Fibroblast of skin of left biceps (primary cell): ENCODE results near the gene RRP1B.
"Not testable (repeated sequence)": the region's sequence is repeated elsewhere in the genome, so short reads cannot be mapped to it uniquely, and the experiment has no call there.

Experiments
- DNase-seq, 2 experiments: peaks; one replicate each; pipeline ENCODE4 v3.0.0-alpha.2; 2013; ENCODE audit warnings: low read depth in 2 of 2

The RRP1B gene

DNA sequence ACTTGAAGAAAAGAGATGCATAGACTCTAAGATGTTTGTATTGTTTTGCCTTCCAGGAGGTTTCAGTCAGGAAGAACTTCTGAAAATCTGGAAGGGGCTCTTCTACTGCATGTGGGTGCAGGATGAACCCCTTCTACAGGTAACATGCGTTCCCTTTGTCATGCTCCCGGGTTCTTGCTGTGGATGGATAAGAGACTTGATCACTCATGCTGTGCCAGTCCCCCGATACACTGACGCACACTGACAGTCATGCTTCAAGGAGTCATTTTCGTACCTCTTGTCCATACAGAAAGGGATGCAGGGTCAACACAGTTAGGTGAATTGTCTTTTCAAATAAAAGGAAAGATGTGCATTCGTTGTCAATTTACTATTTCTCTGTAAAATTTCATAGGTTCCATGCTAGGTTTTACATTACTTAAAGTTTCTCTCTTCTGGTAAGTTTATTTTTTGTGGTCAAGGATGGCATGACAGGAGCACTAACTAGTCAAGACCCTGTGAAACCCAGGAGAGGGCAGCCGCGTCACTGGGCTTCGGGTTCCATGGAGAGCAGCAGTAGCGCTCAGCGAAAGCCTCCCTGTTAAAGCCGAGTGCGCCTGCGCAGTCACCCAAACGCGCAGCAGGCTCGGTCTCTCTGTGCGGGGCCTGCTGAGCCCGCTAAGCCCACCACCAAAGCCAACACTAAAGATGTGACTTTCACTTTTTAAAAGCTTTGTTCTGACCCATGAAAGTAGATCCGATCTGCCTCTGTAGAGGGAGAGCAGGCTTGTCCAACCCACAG lies 10.7 kb downstream of the RRP1B start:
- DNase-seq: no peak

DNA sequence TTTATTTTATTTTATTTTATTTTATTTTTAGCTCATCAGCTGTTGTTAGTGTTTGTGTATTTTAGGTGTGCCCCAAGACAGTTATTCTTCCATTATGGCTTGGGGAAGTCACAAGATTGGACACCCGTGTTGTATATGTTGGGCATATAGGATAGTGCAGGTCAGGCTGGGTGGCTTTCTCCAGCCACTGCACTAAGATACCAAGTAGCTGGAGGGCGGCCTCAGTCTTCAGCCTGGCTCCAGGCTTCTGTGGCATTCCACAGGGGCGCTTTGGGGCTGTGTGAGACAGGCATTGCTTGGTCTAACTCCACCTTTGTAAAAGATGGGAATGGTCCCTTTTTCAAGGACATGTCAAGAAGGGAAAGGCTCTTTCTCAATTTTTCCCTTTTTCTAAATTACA lies 16.5 kb downstream of the RRP1B start:
- no peak for DNase-seq

DNA sequence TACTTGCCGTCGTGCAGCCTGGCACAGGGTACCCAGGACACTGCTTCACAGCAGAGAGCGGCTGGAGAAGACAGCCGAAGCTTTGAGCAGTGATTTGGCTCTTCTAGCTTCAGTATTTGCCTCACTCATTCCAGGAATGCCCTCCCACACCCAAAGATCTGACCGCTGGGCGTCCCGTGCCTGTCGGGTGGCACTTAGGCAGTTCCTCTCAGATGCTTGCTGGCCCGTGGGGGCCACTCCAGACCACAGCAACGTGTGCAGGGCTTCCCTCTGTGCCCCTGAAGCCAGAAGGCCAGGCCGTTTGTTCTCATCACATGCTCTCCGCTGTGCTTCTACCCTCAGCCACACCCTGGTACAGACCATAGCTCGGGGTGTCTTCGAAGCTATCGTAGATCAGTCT lies 17.0 kb downstream of the RRP1B start:
- DNase-seq: no peak

DNA sequence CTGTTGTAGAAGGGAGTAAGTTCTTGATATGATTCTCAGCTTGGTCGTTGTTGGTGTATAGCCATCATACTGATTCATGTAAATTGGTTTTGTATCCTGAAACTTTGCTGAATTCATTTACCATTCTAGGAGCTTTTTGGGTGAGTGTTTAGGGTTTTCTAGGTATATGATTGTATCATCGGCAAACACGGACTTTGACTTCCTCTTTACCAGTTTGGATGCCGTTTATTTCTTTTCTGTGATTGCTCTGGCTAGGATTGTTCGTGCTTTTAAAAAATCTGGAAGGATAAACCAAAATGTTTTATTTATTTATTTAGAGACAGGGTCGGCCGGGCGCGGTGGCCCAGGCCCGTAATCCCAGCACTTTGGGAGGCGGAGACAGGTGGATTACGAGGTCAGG lies 20.6 kb downstream of the RRP1B start:
- no peak for DNase-seq

DNA sequence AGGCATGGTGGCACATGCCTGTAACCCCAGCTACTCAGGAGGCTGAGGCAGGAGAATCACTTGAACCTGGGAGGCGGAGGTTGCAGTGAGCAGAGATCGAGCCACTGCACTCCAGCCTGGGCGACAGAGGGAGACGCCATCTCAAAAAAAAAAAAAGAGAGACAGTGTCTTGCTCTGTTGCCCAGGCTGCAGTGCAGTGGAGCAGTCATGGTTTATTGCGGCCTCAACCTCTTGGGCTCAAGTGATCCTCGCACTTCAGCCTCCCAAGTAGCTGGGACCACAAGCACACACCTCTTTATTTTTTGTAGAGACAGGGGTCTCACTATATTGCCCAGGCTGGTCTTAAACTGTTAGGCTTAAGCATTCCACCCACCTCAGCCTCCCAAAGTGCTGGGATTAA lies 21.1 kb downstream of the RRP1B start:
- not testable (repeated sequence) for DNase-seq

DNA sequence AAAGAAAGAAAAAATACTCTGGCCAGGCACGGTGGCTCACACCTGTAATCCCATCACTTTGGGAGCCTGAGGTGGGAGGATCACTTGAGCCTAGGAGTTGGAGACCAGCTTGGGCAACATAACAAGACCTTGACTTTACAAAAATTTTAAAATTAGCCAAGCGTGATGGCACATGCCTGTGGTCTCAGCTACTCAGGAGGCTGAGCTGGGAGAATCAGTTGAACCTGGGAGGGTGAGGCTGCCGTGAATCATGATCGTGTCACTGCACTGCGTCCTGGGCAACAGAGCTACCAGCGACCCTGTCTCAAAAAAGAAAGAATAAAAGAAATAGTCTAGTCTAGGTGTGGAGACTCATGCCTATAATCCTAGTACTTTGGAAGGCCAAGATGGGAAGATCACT lies 22.3 kb downstream of the RRP1B start:
- no peak for DNase-seq

DNA sequence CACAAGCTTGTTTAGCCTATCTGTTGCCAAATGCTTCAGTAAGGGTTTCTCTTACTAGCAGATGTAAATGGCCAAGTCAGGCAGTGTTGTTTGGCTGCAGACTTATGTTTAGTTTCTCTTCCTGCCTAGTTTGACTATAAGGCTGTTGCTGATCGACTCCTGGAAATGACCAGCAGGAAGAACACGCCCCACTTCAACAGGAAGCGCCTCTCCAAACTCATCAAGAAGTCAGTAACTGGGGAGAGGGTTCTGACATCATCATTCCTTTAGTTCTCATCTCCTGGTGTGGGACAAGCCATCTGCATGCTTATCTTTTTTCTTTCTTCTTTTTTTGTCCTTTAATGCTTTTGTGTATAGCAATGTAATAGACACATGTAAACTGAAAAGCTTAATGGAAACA lies 25.1 kb downstream of the RRP1B start:
- no peak for DNase-seq

DNA sequence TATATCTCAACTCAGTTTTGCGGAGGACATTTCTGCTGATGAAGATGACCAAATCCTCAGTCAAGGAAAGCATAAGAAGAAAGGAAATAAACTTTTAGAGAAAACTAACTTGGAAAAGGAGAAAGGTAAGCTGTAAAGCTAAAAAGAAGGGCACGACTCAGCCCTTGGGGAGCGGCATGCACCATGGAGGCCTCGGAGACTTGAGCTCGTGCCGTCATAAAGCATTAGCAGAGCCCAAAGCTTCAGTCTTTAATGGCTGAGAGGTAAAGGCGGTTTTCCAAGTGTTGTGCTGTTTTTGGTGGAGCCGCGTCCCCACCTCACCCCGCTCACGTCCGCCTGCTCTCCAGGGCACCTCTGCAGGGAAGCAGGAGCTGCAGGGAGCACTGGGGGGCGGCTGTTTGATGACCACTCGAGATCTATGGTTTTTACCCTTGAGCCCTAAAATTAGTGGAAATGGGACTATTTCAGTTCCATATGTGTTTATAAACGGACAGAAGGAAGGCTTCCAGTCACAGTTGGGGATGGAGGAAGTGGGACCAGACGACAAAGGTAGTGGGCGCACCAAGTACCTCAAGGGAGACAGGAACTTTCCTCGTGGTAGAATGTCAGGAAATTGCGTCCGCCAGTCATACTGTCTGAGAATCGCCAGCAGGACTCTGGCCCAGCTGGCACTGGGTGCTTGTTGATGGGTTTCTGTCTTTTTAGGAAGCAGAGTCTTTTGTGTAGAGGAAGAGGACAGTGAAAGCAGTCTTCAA lies 27.6 kb downstream of the RRP1B start:
- DNase-seq: no peak

DNA sequence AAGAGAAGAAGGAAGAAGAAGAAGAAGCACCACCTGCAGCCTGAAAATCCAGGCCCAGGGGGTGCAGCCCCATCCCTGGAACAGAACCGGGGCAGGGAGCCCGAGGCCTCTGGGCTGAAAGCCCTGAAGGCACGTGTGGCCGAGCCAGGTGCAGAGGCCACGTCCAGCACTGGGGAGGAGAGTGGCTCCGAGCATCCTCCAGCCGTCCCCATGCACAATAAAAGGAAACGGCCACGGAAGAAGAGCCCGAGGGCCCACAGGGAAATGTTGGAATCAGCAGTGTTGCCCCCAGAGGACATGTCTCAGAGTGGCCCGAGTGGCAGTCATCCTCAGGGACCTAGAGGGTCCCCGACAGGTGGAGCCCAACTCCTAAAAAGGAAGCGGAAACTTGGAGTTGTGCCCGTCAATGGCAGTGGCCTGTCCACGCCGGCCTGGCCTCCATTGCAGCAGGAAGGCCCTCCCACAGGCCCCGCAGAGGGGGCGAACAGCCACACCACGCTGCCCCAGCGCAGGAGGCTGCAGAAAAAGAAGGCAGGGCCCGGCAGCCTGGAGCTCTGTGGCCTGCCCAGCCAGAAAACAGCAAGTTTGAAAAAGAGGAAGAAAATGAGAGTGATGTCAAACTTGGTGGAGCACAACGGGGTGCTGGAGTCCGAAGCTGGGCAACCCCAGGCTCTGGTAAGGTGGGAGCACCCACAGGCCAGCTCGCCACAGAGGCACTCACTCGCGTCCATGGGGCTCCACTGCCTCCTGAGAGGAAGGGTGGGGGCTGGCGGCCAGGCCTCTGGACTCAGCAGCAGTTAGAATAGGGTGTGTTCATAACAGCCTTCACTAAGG lies 28.4 kb downstream of the RRP1B start:
- DNase-seq: no peak

DNA sequence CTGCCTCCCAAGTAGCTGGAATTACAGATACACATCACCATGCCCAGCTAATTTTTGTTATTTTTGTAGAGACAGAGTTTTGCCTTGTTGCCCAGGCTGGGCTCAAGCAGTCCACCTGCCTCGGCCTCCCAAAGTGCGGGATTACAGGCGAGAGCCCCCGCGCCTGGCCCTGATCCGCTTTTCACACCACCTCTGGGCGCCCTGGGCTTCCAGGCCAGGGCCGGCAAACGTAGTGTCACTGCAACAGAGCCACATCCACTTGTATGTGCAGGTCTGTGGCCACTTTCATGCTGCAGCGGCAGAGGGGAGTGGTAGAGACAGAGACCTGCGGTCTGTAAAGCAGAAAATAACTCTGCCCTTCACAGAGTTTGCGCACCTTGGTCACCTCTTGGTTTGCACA lies 29.5 kb downstream of the RRP1B start:
- DNase-seq: no peak

DNA sequence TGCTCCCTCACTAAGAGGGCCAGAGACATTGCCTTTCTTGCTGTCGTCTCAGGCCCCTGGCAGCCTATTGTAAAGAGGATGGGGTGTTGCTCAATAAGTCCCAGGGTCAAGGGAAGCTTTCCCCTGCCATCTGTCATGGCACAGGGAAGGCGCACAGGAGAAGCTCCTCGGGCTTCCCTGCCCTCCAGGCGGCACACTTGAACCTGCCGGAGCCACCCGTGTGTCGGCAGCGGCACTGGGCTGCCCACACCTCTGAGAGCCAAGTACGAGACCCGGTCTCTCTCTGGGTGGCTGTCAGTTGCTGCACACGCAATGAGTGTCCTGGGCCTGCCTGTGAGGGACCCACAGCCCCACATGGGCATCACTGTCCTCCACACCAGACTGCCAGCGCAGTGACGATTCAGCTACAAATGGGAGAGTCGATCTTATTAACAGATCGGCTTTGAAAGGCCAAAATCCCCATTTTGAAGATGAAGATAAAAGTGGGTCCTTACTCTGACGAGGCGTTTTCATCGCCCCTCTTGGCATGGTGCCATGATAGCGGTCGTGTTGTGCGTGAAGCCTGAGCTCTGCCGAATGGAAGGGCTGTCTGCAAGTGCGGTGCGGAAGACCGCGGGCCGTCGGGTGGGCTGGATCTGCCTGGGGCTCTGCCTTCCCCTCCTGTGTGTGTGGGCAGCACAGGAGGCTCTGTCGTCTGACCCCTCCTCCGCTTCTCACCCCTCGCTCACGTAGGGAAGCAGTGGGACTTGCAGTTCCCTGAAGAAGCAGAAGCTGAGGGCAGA lies 30.4 kb downstream of the RRP1B start:
- no peak for DNase-seq

DNA sequence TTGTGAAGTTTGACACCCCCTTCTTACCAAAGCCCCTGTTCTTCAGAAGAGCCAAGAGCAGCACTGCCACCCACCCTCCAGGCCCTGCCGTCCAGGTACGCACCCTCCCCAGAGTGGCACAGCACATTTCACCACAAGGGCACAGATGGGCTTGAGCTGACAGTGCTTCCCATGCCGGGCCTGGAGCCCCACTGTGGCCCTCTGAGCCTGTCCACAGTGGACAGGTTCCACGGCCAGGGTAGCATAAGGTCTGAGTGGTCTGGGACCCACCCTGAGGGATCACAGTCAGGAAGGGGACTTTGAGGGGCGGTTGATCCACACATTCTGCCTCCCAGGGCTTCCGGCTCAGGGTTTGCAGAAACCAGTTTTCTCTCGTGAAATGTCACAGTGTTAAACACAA lies 31.0 kb downstream of the RRP1B start:
- DNase-seq: no peak

DNA sequence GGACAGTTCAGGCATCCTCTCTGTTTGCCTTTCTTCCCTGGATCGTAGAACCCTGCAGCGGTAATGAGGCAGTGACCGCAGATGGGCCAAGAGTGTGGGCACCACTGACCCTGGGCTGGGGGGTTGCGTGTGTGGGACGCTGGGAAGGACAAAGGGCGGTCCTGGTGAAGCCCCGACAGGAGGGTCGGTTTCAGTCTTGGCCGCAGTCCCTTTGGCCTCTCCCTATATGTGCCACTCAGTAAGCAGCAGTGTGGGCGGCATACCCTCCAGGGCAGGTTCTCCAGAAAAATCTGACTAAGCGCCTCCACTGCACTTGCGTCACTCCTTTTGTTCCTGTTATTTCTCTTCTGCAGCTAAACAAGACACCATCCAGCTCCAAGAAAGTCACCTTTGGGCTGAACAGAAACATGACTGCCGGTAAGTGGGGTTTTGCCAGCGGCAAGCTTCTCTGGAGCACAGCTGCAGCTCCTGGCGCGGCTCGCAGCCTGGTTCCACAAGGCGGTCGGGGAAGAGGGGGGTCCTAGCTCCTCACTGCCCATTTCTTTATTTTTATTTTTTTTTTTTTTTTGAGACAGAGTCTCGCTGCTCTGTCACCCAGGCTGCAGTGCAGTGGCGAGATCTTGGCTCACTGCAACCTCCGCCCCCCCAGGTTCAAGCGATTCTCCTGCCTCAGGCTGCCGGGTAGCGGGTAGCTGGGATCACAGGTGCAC lies 31.9 kb downstream of the RRP1B start:
- DNase-seq: no peak

DNA sequence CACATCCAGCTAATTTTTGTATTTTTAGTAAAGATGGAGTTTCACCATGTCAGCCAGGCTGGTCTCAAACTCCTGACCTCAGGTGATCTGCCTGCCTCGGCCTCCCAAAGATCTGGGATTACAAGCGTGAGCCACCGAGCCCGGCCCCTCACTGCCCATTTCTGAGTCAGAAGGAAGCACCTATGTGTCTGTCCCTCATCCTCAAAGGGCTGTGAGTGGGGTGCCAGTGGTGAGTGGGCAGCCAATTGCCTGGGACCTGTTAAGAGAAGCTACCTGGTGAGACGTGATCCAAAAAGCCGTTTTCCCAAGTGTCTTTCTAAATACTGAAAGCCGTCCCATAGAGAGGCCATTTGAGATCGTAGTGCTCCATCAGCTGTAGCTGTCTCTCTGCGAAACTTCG lies 32.4 kb downstream of the RRP1B start:
- DNase-seq: no peak

DNA sequence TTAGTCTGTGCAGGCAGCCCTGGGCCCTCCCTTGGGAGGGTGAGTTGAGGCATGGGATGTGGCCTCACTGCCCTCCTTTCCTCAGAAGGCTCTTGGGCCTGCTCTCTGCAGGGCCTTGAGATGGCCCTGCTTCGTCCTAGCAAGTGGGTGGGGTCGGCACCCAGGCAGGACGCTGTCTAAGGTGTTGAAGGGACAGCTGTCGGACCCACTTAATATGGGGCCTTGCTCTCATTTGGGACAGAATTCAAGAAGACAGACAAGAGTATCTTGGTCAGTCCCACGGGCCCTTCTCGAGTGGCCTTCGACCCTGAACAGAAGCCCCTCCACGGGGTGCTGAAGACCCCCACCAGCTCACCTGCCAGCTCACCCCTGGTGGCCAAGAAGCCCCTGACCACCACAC lies 33.6 kb downstream of the RRP1B start:
- DNase-seq: no peak

DNA sequence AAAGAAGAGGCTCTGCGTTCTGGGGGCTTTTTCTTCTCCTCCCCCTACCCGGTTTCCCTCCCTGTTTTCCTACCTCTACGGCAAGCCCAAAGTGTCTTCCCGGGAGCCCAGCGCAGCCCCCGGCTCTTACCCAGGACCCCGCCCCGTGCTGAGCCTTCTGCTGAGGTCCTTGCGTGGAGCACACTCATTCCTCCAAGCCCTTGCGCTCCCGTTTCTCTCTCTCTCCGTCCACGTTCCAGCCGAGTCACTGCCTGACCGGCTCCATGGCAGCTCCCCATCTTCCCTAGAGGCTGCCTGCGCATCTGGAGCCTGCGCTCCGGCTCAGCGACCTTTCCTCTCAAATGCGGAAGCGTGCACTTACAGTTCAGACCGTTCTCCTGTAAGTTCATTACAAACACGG lies 34.6 kb downstream of the RRP1B start:
- DNase-seq: no peak

DNA sequence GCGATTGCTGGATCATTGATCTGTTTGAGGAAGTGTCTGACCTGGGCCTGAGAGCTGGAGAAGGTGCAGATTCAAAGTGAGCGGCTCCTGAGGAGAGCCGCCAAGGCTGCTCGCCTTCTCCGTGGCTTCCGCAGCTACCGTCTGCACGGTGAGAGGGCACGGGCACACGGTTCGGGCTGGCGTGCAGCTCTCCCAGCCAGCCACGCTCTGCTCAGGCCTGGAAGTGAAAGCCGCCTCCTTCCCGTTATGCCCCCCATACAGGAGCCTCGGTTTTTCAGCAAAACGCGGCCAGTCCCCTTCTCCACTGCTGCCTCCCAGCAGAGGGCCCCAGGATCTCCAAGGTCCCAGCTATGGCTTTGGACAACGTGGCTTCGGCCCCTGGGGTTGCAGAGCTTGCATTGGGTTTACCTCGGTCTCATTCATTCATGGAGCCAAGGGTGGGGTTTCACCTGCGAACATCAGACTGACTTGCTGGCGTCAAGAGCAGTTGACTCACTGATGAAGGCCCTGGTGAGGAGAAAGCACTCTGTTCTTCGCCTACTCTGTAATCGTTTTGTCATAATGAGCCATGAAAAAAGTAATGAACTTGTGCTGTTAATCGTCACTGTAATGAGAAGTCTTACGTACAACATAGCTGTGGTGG lies 35.2 kb downstream of the RRP1B start:
- no peak for DNase-seq

DNA sequence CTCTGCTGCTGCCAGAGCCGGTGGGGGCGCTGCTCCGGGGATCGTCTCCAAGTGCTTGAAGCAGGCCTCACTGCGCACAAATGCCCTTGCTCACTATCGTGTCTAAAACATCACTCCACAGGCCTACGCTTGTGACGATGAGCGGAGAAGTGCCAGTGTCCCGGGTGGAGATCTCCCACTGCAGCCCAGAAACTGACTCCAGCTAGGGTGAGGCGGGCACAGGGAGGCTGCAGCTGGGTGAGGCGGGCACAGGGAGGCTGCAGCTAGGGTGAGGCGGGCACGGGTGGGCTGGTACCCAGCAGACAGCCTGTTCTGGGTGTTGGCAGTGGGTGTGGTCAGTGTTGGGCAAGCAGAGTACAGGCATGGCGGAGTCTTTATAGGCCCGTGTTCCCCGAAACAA lies 36.9 kb downstream of the RRP1B start:
- no peak for DNase-seq

DNA sequence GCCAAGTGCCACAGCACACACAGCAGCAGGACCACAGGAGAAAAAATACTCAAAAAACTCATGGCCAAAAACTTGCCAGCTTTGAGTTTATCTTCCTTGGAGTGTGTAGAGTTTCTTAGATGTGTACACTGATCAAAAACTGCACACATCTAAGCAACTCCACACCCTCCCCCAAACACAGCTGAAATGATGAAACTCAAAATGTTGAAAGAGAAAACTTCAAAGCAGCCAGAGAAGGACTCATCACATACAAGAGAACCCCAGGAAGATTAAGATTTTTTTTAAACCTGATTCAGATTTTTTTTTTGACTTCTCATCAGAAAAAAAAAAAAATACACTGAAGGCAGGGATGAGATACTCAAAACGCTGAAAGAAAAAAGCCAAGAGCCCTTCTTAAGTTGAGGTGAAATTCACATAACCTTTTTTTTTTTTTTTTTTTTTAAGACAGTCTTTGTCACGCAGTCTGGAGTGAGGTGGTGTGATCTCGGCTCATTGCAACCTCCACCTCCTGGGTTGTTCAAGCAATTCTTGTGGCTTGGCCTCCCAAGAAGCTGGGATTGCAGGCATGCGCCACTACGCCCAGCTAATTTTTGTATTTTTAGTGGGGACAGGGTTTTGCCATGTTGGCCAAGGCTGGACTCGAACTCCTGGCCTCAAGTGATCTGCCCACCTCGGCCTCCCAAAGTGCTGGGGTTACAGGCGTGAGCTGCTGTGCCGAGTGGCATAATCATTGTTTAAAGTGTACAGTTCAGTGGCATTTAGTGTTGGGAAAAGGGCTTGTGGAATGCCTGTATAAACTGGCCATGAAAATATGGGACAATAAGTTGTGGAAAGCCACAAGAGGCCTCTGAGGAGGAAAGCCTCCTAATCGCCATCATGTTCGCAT lies 38.6 kb downstream of the RRP1B start:
- no peak for DNase-seq

DNA sequence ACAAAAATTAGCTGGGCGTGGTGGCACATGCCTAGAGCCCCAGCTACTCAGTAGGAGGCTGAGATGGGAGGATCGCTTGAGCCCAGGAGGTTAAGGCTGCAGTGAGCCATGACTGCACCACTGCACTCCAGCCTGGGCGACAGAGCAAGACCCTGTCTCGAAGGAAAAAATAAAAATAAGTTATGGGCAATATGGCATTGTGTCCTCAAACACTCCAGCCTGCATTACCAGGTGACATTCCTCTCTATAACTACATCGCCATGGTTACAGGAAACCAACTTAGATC lies 40.1 kb downstream of the RRP1B start:
- DNase-seq: not testable (repeated sequence)
